D721Med (cell line): ENCODE data around the gene PPP1R16B.

Experiments
- DNase-seq: peaks from one replicate; pipeline ENCODE4 v3.0.0; 2011; ENCODE audit warnings: low spot score; ENCODE audit not compliant: insufficient read length
- FAIRE-seq: peaks from 2 replicates; lab custom pipeline; 2011; peaks lifted over from hg19 to GRCh38; lab: Jason Lieb, UNC
- TF ChIP-seq, protein P1 (sequence below): IDR thresholded peaks from 2 replicates; pipeline ENCODE4 v1.5.1; 2012; ENCODE audit warnings: mild to moderate bottlenecking, control low read depth; ENCODE audit not compliant: insufficient read depth; ENCODE audit errors: missing control alignments

PPP1R16B gene

DNA sequence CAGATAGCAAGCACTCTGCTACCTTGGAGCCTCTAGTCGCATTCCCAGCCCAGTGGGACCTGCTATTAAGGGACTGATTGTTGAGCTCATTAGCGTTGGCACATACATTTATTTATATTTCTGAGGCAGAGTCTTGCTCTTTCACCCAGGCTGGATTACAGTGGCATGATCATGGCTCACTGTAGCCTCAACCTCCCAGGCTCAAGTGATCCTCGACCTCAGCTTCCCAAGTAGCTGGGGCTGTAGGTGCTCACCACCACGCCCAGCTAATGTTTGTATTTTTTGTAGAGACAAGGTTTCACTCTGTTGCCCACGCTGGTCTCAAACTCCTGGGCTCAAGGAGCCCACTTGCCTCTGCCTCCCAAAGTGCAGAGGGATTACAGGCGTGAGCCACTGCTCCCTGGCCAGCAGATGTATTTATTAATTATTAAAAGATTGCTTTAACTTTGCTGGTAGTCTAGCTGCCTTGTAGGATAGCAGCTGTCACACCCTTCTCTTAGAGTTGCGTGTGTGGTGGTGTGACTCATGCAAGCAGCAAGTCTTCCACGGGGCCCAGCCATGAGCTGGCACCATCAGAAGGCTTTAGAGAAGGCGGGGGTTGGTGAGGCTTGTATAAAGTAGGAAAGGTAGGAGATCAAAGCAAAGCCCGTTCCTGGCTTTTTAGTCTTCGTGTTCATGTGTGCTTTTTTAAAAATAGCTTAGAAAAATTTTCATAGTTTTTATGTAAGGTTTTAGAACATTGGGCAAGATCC, 40.8 kb upstream of the PPP1R16B start:
- FAIRE-seq (no peak), DNase-seq (no peak)
- TF ChIP-seq, protein P1, sequence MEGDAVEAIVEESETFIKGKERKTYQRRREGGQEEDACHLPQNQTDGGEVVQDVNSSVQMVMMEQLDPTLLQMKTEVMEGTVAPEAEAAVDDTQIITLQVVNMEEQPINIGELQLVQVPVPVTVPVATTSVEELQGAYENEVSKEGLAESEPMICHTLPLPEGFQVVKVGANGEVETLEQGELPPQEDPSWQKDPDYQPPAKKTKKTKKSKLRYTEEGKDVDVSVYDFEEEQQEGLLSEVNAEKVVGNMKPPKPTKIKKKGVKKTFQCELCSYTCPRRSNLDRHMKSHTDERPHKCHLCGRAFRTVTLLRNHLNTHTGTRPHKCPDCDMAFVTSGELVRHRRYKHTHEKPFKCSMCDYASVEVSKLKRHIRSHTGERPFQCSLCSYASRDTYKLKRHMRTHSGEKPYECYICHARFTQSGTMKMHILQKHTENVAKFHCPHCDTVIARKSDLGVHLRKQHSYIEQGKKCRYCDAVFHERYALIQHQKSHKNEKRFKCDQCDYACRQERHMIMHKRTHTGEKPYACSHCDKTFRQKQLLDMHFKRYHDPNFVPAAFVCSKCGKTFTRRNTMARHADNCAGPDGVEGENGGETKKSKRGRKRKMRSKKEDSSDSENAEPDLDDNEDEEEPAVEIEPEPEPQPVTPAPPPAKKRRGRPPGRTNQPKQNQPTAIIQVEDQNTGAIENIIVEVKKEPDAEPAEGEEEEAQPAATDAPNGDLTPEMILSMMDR, result no peak

DNA sequence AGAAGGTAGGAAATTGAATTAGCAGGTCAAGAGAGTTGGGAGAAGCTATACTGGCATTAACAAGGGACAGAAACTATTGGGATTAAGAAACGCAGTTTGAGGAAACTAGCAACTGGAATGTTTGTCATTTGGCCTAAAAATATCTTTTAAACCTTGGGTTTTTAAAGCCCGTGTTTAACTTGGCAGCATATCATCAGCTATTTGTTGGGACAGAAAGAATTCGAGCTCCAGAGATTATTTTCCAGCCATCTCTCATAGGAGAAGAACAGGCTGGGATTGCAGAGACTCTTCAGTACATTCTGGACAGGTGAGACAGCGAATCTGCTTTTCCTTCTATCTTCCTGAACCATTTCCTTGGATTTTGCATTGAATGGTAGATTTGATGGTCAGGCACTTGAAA, 39.4 kb upstream of the PPP1R16B start:
- DNase-seq, result no peak
- no peak for FAIRE-seq
- TF ChIP-seq, protein P1, result no peak

DNA sequence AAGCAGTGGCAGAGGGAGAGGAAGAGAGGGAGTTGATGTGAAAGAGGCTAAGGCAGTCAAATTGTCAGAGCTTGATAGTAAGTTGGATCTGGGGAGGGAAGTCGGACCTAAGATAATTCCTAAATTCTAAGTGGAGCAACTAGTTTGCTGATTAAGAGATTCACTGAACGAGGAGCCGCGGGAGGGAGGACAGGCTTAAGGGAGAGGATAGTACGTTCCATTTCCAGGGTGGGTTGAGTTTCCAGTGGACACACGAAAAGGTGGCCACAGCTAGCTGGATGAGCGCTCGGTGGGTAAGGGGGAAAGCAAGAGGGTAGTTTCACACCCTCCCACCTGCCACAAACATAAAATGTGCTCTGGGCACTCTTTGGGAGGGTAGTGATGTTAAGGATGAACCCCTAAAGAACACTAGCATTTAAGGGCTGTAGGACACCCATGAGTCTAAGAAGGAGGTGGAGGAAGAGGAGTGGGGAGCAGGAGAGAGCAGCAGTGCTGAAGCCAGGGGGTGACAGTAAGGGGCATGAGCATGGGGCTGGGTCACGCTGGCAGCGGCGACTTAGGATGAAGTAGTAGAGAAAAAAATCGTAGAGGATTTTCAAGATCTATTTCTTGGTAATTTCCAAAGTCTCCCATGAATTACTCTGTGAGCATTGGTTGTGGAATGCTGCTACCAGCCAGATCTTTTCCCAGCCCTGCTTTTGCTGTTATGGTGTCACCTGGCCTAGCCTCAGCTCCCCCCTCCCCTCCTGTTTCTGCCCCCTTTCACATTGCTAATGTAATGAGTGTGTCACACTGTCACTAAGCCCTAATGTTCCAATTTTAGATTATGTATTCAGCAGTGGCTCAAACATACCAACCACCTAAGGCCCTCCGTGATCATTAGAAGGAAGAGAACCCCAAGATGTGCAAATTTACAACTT, 35.9 kb upstream of the PPP1R16B start:
- FAIRE-seq (no peak), DNase-seq (no peak)
- TF ChIP-seq, protein P1, result no peak

DNA sequence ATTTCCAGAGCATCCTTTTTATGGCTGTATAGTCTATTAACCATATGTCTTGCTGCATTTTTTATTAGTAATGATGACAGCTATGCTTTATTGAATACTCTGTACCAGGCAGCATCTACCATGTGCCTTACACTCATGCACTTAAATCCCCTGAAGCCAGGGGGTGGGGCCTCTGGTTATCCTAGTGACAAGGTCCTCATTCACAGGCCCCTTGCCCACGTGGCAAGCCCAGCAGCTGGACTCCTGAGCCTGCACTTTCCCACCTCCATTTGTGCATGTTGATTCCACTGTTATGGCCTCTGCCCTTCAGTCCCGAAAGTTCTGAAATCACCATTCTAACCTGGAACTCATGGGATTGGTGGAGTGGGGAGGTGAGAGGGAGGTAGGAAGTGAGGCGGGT, 35.0 kb upstream of the PPP1R16B start:
- FAIRE-seq, result no peak
- DNase-seq, result no peak
- TF ChIP-seq, protein P1, result no peak

DNA sequence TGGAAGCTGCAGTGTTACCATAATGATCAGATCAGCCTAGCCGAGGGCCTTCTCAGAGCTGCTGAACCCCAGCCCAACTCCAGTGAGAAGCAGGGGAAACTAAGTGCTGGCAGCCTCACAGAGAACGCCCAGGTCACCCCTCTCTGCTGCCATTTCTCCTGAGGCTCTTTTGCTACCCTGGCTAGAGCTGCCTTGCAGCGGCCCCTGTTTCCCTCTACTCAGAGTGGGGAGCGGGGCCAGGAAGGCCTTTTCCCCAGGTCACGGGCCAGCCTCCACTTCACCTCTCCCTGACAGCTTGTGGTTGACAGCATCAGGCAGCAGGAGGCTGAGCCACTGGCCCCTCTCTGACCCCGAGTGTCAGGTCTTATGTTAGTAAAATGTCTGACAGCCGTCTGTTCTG, 34.5 kb upstream of the PPP1R16B start:
- FAIRE-seq (no peak), DNase-seq (no peak)
- TF ChIP-seq, protein P1, result no peak

DNA sequence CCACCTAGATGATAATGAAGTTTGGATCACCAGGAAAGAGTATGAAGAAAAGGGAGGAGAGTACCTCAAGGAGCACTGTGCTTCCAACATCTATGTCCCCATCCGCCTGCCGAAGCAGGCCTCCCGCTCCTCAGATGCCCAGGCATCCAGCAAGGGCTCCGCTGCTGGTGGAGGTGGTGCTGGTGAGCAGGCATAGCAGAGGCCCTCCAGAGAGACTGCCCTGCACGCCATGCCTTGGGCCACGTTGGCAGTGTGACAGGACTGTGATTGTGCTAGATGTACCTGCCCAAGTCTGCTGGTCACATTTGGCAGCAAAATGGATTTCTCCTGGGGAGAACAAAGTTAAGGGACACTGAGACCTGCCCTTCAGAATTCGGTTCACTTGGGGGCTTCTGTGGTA, 33.9 kb upstream of the PPP1R16B start:
- DNase-seq (no peak), FAIRE-seq (no peak)
- TF ChIP-seq, protein P1, result no peak
